ENCODE measurements around the gene CLEC4G. TPM values are rescaled to one million over a fixed set of nuclear protein-coding genes. Genes with fewer than 3 reads are reported as not detected.

CLEC4G gene
- total and polyA plus RNA-seq, 9 of the 15 experiments (the other 6 are each of a cell fraction or from before 2014, with no cell fraction given) = not detected

GRCh38 chr19:7680606-7681339, 51.1 kb downstream of the CLEC4G start, which contains the start of gene TRAPPC5 (continued):
- TF ChIP-seq SP1 (CRISPR knock-in tag; IDR thresholded peaks at IDR 0.05) (peak; percentile 53; the same call in 1 of the 2 replicates), HMGXB4 (CRISPR knock-in tag; IDR thresholded peaks at IDR 0.05) (0 out of 2 replicates have a peak, but pooled peaks have one; percentile 63), NRF1 (conservative IDR thresholded peaks at IDR 0.05 in 1 of 2, IDR thresholded peaks at IDR 0.05 in 1 of 2) (peak; percentile 96), ZFX (CRISPR knock-in tag; IDR thresholded peaks at IDR 0.05) (peak; percentile 24; the same call in 1 of the 2 replicates), RHOXF2B (CRISPR knock-in tag; conservative IDR thresholded peaks at IDR 0.05) (no peak), ZNF695 (CRISPR knock-in tag; IDR thresholded peaks at IDR 0.05) (no peak), STAG1 (CRISPR knock-in tag; IDR thresholded peaks at IDR 0.05; ENCODE audit: borderline replicate concordance) (peak; percentile 91; the same call in 1 of the 2 replicates), SMAD1 (IDR thresholded peaks at IDR 0.05; ENCODE audit: low read depth, low read length, partially characterized antibody) (no peak), MED1 (CRISPR knock-in tag; IDR thresholded peaks at IDR 0.05; ENCODE audit: borderline replicate concordance) (no peak), PHF20 (IDR thresholded peaks at IDR 0.05; ENCODE audit: partially characterized antibody) (peak; percentile 46), MYC (IDR thresholded peaks at IDR 0.05; ENCODE audit: low read depth, low read length) (peak; percentile 72; the same call in 1 of the 2 replicates), MYC (CRISPR knock-in tag; IDR thresholded peaks at IDR 0.05; ENCODE audit: borderline replicate concordance, low read depth) (no peak), TAF1 (IDR thresholded peaks at IDR 0.05; ENCODE audit: control insufficient read depth, extremely low read depth, insufficient read depth, low read length, severe bottlenecking) (peak; percentile 26), RB1 (IDR thresholded peaks at IDR 0.05; ENCODE audit: low read depth) (peak; percentile 96), RREB1 (CRISPR knock-in tag; IDR thresholded peaks at IDR 0.05) (0 out of 2 replicates have a peak, but pooled peaks have one; percentile 47), CXXC5 (CRISPR knock-in tag; IDR thresholded peaks at IDR 0.05) (peak; percentile 70), CTCF (IDR thresholded peaks at IDR 0.05 in 2 of 3, conservative IDR thresholded peaks at IDR 0.05 in 1 of 3; ENCODE audit: insufficient read depth in 2 of 3, low read depth in 1 of 3, low read length in 3 of 3) (peak; percentile 84 to 94 (median 92)), KDM5B (IDR thresholded peaks at IDR 0.05; ENCODE audit: insufficient replicate concordance, low read depth, low read length) (peak; percentile 54)
